HL-60 (cell line): ENCODE measurements around the gene KRCC1.

Experiments
- DNase-seq, 2 experiments: peaks; one replicate each; pipeline ENCODE4 v3.0.0-alpha.2; 2010 to 2020; ENCODE audit warnings: low read depth in 1 of 2, low spot score in 1 of 2
- H3K27ac ChIP-seq: fragments of 250-450 bp; sonication (Bioruptor Pico); replicated peaks from 2 replicates; pipeline ENCODE4 v1.5.1; 2020; ENCODE audit warnings: mild to moderate bottlenecking, moderate library complexity
- H3K27me3 ChIP-seq: fragments of 250-450 bp; sonication (Bioruptor Pico); 2 replicates; pipeline ENCODE4 v1.5.1; 2021; ENCODE audit warnings: mild to moderate bottlenecking, moderate library complexity; ENCODE audit not compliant: insufficient read depth, poor library complexity, severe bottlenecking
- H3K4me3 ChIP-seq: replicated peaks from 2 replicates; pipeline ENCODE4 v1.5.1; 2011; ENCODE audit warnings: mild to moderate bottlenecking, control low read depth, low read length; ENCODE audit not compliant: insufficient read depth
- CTCF ChIP-seq: IDR thresholded peaks from one replicate; pipeline ENCODE4 v1.5.1; 2011; ENCODE audit warnings: low read length, control low read depth, inconsistent platforms; ENCODE audit not compliant: insufficient read depth
- GABPA ChIP-seq: IDR thresholded peaks from 2 replicates; pipeline ENCODE4 v1.6.1; 2012; ENCODE audit warnings: low read depth
- POLR2AphosphoS5 ChIP-seq: IDR thresholded peaks from 2 replicates; pipeline ENCODE4 v1.6.1; 2012; ENCODE audit warnings: low read depth
- REST ChIP-seq: IDR thresholded peaks from 2 replicates; pipeline ENCODE4 v1.6.1; 2012; ENCODE audit warnings: low read depth; ENCODE audit not compliant: insufficient replicate concordance
- SPI1 ChIP-seq: IDR thresholded peaks from 2 replicates; pipeline ENCODE4 v1.6.1; 2012; ENCODE audit warnings: low read depth, mild to moderate bottlenecking, borderline replicate concordance

KRCC1 gene

GRCh38 chr2:88005776-88006175 lies 49.8 kb downstream of the KRCC1 start:
- Histone ChIP-seq H3K27ac (no peak overlapping the region), H3K27me3 (no peaks in the 10 kb centered on the region), H3K4me3 (no peak overlapping the region)
- DNase-seq, result no peak
- TF ChIP-seq SPI1, result no peak
- no peak for TF ChIP-seq GABPA
- TF ChIP-seq CTCF, result no peak
- no peak for TF ChIP-seq POLR2AphosphoS5
- no peak for TF ChIP-seq REST

GRCh38 chr2:88003074-88003755 lies 52.4 kb downstream of the KRCC1 start:
- no peak for DNase-seq
- Histone ChIP-seq H3K4me3 (no peak overlapping the region), H3K27ac (no peak overlapping the region), H3K27me3 (no peaks in the 10 kb centered on the region)
- TF ChIP-seq CTCF, result no peak
- TF ChIP-seq POLR2AphosphoS5, result no peak
- TF ChIP-seq GABPA, result no peak
- TF ChIP-seq SPI1, result no peak
- TF ChIP-seq REST, result no peak

- no peak overlapping the region for H3K4me3 ChIP-seq
- no peak for DNase-seq
Measured at GRCh38 chr2:88002359-88002707, 53.2 kb downstream of the KRCC1 start.

More at GRCh38 chr2:88002359-88002707, 53.2 kb downstream of the KRCC1 start:
- TF ChIP-seq REST, result no peak
- TF ChIP-seq POLR2AphosphoS5, result no peak
- TF ChIP-seq CTCF, result no peak
- TF ChIP-seq GABPA, result no peak
- no peak for TF ChIP-seq SPI1
- Histone ChIP-seq H3K27ac (no peak overlapping the region), H3K27me3 (no peaks in the 10 kb centered on the region)
